Measurements from ENCODE around the gene KRTAP5-10.
A peak's percentile ranks its signal among the peaks of the same experiment; 100 is the strongest.
"Not testable (repeated sequence)": the region's sequence is repeated elsewhere in the genome, so short reads cannot be mapped to it uniquely, and the experiment has no call there.

KRTAP5-10 gene

GRCh38 chr11:71574418-71574817 lies 9.1 kb downstream of the KRTAP5-10 start:
- no peak overlapping the region for H3K27ac Mint-ChIP-seq
- no peaks in the 10 kb centered on the region for H3K9me3 Mint-ChIP-seq
- no peaks in the 10 kb centered on the region for H3K4me1 Mint-ChIP-seq
- H3K27me3 Mint-ChIP-seq, result peaks cover 7% of the 10 kb centered on the region
- no peak for DNase-seq (ENCODE audit: low spot score in 2 of 2)
- peaks cover 3% of the 10 kb centered on the region for H3K36me3 Mint-ChIP-seq
- no peak overlapping the region for H3K4me3 Mint-ChIP-seq
- no peak for ATAC-seq (ENCODE audit: low read depth)

GRCh38 chr11:71575723-71576424 lies 10.5 kb downstream of the KRTAP5-10 start:
- Mint-ChIP-seq H3K4me3 (no peak overlapping the region), H3K27ac (no peak overlapping the region), H3K4me1 (peaks cover 5% of the 10 kb centered on the region), H3K36me3 (no peaks in the 10 kb centered on the region), H3K27me3 (peaks cover 4% of the 10 kb centered on the region), H3K9me3 (no peaks in the 10 kb centered on the region)
- DNase-seq (ENCODE audit: low spot score in 2 of 2) (no peak), ATAC-seq (ENCODE audit: low read depth) (no peak)

GRCh38 chr11:71576688-71577465 lies 11.5 kb downstream of the KRTAP5-10 start:
- H3K4me1 Mint-ChIP-seq; DNase-seq (ENCODE audit: low spot score in 2 of 2); H3K27me3 Mint-ChIP-seq; H3K4me3 Mint-ChIP-seq; H3K9me3 Mint-ChIP-seq; H3K27ac Mint-ChIP-seq; H3K36me3 Mint-ChIP-seq; ATAC-seq (ENCODE audit: low read depth): not testable (repeated sequence)

- Mint-ChIP-seq H3K4me1 (peaks cover 7% of the 10 kb centered on the region), H3K9me3 (no peaks in the 10 kb centered on the region), H3K27ac (no peak overlapping the region), H3K27me3 (peaks cover 9% of the 10 kb centered on the region), H3K4me3 (no peak overlapping the region), H3K36me3 (no peaks in the 10 kb centered on the region)
- ATAC-seq (ENCODE audit: low read depth) (no peak), DNase-seq (ENCODE audit: low spot score in 2 of 2) (no peak)
Observed at GRCh38 chr11:71577469-71578004, 12.2 kb downstream of the KRTAP5-10 start.

GRCh38 chr11:71579513-71579912 lies 14.2 kb downstream of the KRTAP5-10 start:
- not testable (repeated sequence) for ATAC-seq (ENCODE audit: low read depth); DNase-seq (ENCODE audit: low spot score in 2 of 2); H3K4me3 Mint-ChIP-seq; H3K27ac Mint-ChIP-seq; H3K4me1 Mint-ChIP-seq; H3K36me3 Mint-ChIP-seq; H3K9me3 Mint-ChIP-seq
- H3K27me3 Mint-ChIP-seq, result peaks cover 10% of the 10 kb centered on the region

GRCh38 chr11:71580057-71581003 lies 15.0 kb downstream of the KRTAP5-10 start:
- peaks cover 16% of the 10 kb centered on the region for H3K27me3 Mint-ChIP-seq
- no peak for DNase-seq (ENCODE audit: low spot score in 2 of 2)

GRCh38 chr11:71581826-71582225 lies 16.5 kb downstream of the KRTAP5-10 start:
- Mint-ChIP-seq H3K27me3 (peaks cover 16% of the 10 kb centered on the region), H3K27ac (no peak overlapping the region)

More at GRCh38 chr11:71580057-71581003, 15.0 kb downstream of the KRTAP5-10 start:
- Mint-ChIP-seq H3K36me3 (no peaks in the 10 kb centered on the region), H3K27ac (no peak overlapping the region), H3K4me3 (no peak overlapping the region), H3K9me3 (no peaks in the 10 kb centered on the region), H3K4me1 (peaks cover 7% of the 10 kb centered on the region)
- peak; percentile 35 for ATAC-seq (ENCODE audit: low read depth)

GRCh38 chr11:71582309-71582895 lies 17.0 kb downstream of the KRTAP5-10 start, which contains the start of gene KRTAP5-11:
TSS of gene KRTAP5-11 (minus strand) at chr11:71582875. CDS start at chr11:71582837, 38 bp downstream.
- Mint-ChIP-seq H3K4me1 (peaks cover 7% of the 10 kb centered on the region), H3K27me3 (peaks cover 16% of the 10 kb centered on the region), H3K27ac (no peak within 1 kb of the TSS), H3K4me3 (no peak within 1 kb of the TSS), H3K9me3 (no peaks in the 10 kb centered on the region), H3K36me3 (no peaks in the 10 kb centered on the region)
- DNase-seq (ENCODE audit: low spot score in 2 of 2) (no peak), ATAC-seq (ENCODE audit: low read depth) (no peak)

More at GRCh38 chr11:71581826-71582225, 16.5 kb downstream of the KRTAP5-10 start:
- DNase-seq (ENCODE audit: low spot score in 2 of 2) (no peak), ATAC-seq (ENCODE audit: low read depth) (no peak)
- no peaks in the 10 kb centered on the region for H3K9me3 Mint-ChIP-seq
- no peaks in the 10 kb centered on the region for H3K36me3 Mint-ChIP-seq
- H3K4me1 Mint-ChIP-seq, result peaks cover 7% of the 10 kb centered on the region
- no peak overlapping the region for H3K4me3 Mint-ChIP-seq

- not testable (repeated sequence) for H3K27ac Mint-ChIP-seq; H3K36me3 Mint-ChIP-seq; ATAC-seq (ENCODE audit: low read depth); DNase-seq (ENCODE audit: low spot score in 2 of 2); H3K4me3 Mint-ChIP-seq; H3K9me3 Mint-ChIP-seq; H3K4me1 Mint-ChIP-seq
- peaks cover 16% of the 10 kb centered on the region for H3K27me3 Mint-ChIP-seq
Observed at GRCh38 chr11:71582969-71583368, 17.6 kb downstream of the KRTAP5-10 start.

GRCh38 chr11:71585673-71586072 lies 20.3 kb downstream of the KRTAP5-10 start:
- H3K36me3 Mint-ChIP-seq; H3K9me3 Mint-ChIP-seq; H3K4me3 Mint-ChIP-seq; DNase-seq (ENCODE audit: low spot score in 2 of 2); H3K27ac Mint-ChIP-seq; H3K4me1 Mint-ChIP-seq; ATAC-seq (ENCODE audit: low read depth): not testable (repeated sequence)
- H3K27me3 Mint-ChIP-seq, result peaks cover 14% of the 10 kb centered on the region

GRCh38 chr11:71588314-71588713 lies 23.0 kb downstream of the KRTAP5-10 start:
- DNase-seq (ENCODE audit: low spot score in 2 of 2); H3K27me3 Mint-ChIP-seq; H3K4me1 Mint-ChIP-seq; H3K9me3 Mint-ChIP-seq; H3K4me3 Mint-ChIP-seq; H3K27ac Mint-ChIP-seq; H3K36me3 Mint-ChIP-seq; ATAC-seq (ENCODE audit: low read depth): not testable (repeated sequence)

- H3K9me3 Mint-ChIP-seq; DNase-seq (ENCODE audit: low spot score in 2 of 2); ATAC-seq (ENCODE audit: low read depth); H3K4me1 Mint-ChIP-seq; H3K27ac Mint-ChIP-seq; H3K4me3 Mint-ChIP-seq; H3K36me3 Mint-ChIP-seq: not testable (repeated sequence)
- peaks cover 13% of the 10 kb centered on the region for H3K27me3 Mint-ChIP-seq
Observed at GRCh38 chr11:71588822-71589545, 23.6 kb downstream of the KRTAP5-10 start.

- not testable (repeated sequence) for ATAC-seq (ENCODE audit: low read depth); DNase-seq (ENCODE audit: low spot score in 2 of 2); H3K27ac Mint-ChIP-seq; H3K9me3 Mint-ChIP-seq; H3K4me1 Mint-ChIP-seq; H3K4me3 Mint-ChIP-seq; H3K36me3 Mint-ChIP-seq
- H3K27me3 Mint-ChIP-seq, result peaks cover 11% of the 10 kb centered on the region
Observed at GRCh38 chr11:71589546-71589920, 24.2 kb downstream of the KRTAP5-10 start.
